Neutrophil (primary cell): ENCODE data around the gene FAM222A.

Source experiments
- H3K27ac ChIP-seq: fragments of 200-600 bp; sonication (generic); 2 replicates; pipeline ENCODE4 v1.5.1; 2016; ENCODE audit warnings: mild to moderate bottlenecking, moderate library complexity
- H3K27me3 ChIP-seq: fragments of 200-600 bp; sonication (generic); 2 replicates; pipeline ENCODE4 v1.6.0; 2016; ENCODE audit warnings: mild to moderate bottlenecking
- H3K36me3 ChIP-seq: fragments of 200-600 bp; sonication (generic); 2 replicates; pipeline ENCODE4 v1.5.1; 2017
- H3K4me1 ChIP-seq, 2 experiments: fragments of 200-600 bp in 1 of 2; sonication (generic) in 1 of 2; 1 replicate in 1 of 2; 2 replicates in 1 of 2; pipeline versions ENCODE4 v1.5.1 to v1.6.1; 2013 to 2016; ENCODE audit warnings: low read depth in 1 of 2, low read length in 1 of 2, mild to moderate bottlenecking in 1 of 2, moderate library complexity in 1 of 2; ENCODE audit not compliant: control insufficient read depth in 1 of 2, insufficient read depth in 1 of 2
- H3K4me3 ChIP-seq, 2 experiments: fragments of 200-600 bp in 1 of 2; sonication (generic) in 1 of 2; 1 replicate in 1 of 2; 2 replicates in 1 of 2; pipeline ENCODE4 v1.5.1; 2013 to 2016; ENCODE audit warnings: low read depth in 1 of 2, low read length in 1 of 2, mild to moderate bottlenecking in 1 of 2, moderate library complexity in 1 of 2
- H3K9me3 ChIP-seq: fragments of 200-600 bp; sonication (generic); 2 replicates; pipeline ENCODE4 v1.5.1; 2016
- CTCF ChIP-seq: fragments of 200-600 bp; sonication (generic); IDR thresholded peaks from 2 replicates; pipeline ENCODE4 v1.5.1; 2016; ENCODE audit warnings: antibody characterized with exemption

The FAM222A gene

GRCh38 chr12:109760031-109760929 lies 46.7 kb downstream of the FAM222A start:
- H3K36me3 ChIP-seq: no peaks in the 10 kb centered on the region
- H3K27ac ChIP-seq: no peak overlapping the region
- H3K9me3 ChIP-seq: no peaks in the 10 kb centered on the region
- TF ChIP-seq CTCF: no peak
- no peaks in the 10 kb centered on the region for H3K4me1 ChIP-seq
- no peaks in the 10 kb centered on the region for H3K27me3 ChIP-seq
- H3K4me3 ChIP-seq: no peak overlapping the region

- Histone ChIP-seq H3K4me3 (no peak overlapping the region), H3K27me3 (no peaks in the 10 kb centered on the region), H3K4me1 (no peaks in the 10 kb centered on the region), H3K27ac (no peak overlapping the region), H3K9me3 (no peaks in the 10 kb centered on the region), H3K36me3 (no peaks in the 10 kb centered on the region)
- TF ChIP-seq CTCF: no peak
Observed at GRCh38 chr12:109760930-109761921, 47.6 kb downstream of the FAM222A start.

GRCh38 chr12:109762071-109762672 lies 48.5 kb downstream of the FAM222A start:
- Histone ChIP-seq H3K27ac (no peak overlapping the region), H3K4me3 (no peak overlapping the region)
- TF ChIP-seq CTCF: no peak

GRCh38 chr12:109762673-109763191 lies 49.1 kb downstream of the FAM222A start:
- TF ChIP-seq CTCF: no peak
- Histone ChIP-seq H3K4me3 (no peak overlapping the region), H3K27me3 (no peaks in the 10 kb centered on the region), H3K36me3 (no peaks in the 10 kb centered on the region), H3K9me3 (no peaks in the 10 kb centered on the region), H3K27ac (no peak overlapping the region), H3K4me1 (no peaks in the 10 kb centered on the region)

More at GRCh38 chr12:109762071-109762672, 48.5 kb downstream of the FAM222A start:
- Histone ChIP-seq H3K36me3 (no peaks in the 10 kb centered on the region), H3K27me3 (no peaks in the 10 kb centered on the region), H3K9me3 (no peaks in the 10 kb centered on the region), H3K4me1 (no peaks in the 10 kb centered on the region)

GRCh38 chr12:109763201-109763841 lies 49.7 kb downstream of the FAM222A start:
- H3K27me3 ChIP-seq: no peaks in the 10 kb centered on the region
- H3K4me3 ChIP-seq: no peak overlapping the region
- H3K9me3 ChIP-seq: no peaks in the 10 kb centered on the region
- TF ChIP-seq CTCF: no peak
- H3K36me3 ChIP-seq: no peaks in the 10 kb centered on the region
- H3K27ac ChIP-seq: no peak overlapping the region
- H3K4me1 ChIP-seq: no peaks in the 10 kb centered on the region
